Measurements from ENCODE around the gene FFAR2.

Gene FFAR2

GRCh38 chr19:35451338-35452096, 3.5 kb downstream of the FFAR2 start:
- no peak for DNase-seq (ENCODE audit: low read depth)
- no peak for TF ChIP-seq CTCF (IDR thresholded peaks at IDR 0.05; ENCODE audit: control insufficient read depth, insufficient read depth, low read depth, low read length, missing control alignments)
- no peak overlapping the region for H3K4me3 ChIP-seq (ENCODE audit: control insufficient read depth, low read depth, low read length)

- no peak for DNase-seq (ENCODE audit: low read depth)
- no peak for TF ChIP-seq CTCF (IDR thresholded peaks at IDR 0.05; ENCODE audit: control insufficient read depth, insufficient read depth, low read depth, low read length, missing control alignments)
Observed at GRCh38 chr19:35454663-35455062, 6.6 kb downstream of the FFAR2 start.

GRCh38 chr19:35455616-35456201, 7.7 kb downstream of the FFAR2 start:
- DNase-seq (ENCODE audit: low read depth) = no peak
- no peak for TF ChIP-seq CTCF (IDR thresholded peaks at IDR 0.05; ENCODE audit: control insufficient read depth, insufficient read depth, low read depth, low read length, missing control alignments)
- no peak overlapping the region for H3K4me3 ChIP-seq (ENCODE audit: control insufficient read depth, low read depth, low read length)

More at GRCh38 chr19:35454663-35455062, 6.6 kb downstream of the FFAR2 start:
- no peak overlapping the region for H3K4me3 ChIP-seq (ENCODE audit: control insufficient read depth, low read depth, low read length)

GRCh38 chr19:35457173-35457572, 9.1 kb downstream of the FFAR2 start:
- TF ChIP-seq CTCF (IDR thresholded peaks at IDR 0.05; ENCODE audit: control insufficient read depth, insufficient read depth, low read depth, low read length, missing control alignments) = no peak
- no peak overlapping the region for H3K4me3 ChIP-seq (ENCODE audit: control insufficient read depth, low read depth, low read length)

GRCh38 chr19:35458192-35458591, 10.1 kb downstream of the FFAR2 start:
- no peak for DNase-seq (ENCODE audit: low read depth)
- no peak overlapping the region for H3K4me3 ChIP-seq (ENCODE audit: control insufficient read depth, low read depth, low read length)
- TF ChIP-seq CTCF (IDR thresholded peaks at IDR 0.05; ENCODE audit: control insufficient read depth, insufficient read depth, low read depth, low read length, missing control alignments) = no peak

More at GRCh38 chr19:35457173-35457572, 9.1 kb downstream of the FFAR2 start:
- DNase-seq (ENCODE audit: low read depth) = no peak

GRCh38 chr19:35458731-35459391, 10.8 kb downstream of the FFAR2 start:
- no peak for TF ChIP-seq CTCF (IDR thresholded peaks at IDR 0.05; ENCODE audit: control insufficient read depth, insufficient read depth, low read depth, low read length, missing control alignments)
- H3K4me3 ChIP-seq (ENCODE audit: control insufficient read depth, low read depth, low read length) = no peak overlapping the region
- DNase-seq (ENCODE audit: low read depth) = no peak

Data from AG09309 (cell line).